MCF 10A (cell line): ENCODE measurements around the gene GLIS2. TPM values are rescaled to one million over a fixed set of nuclear protein-coding genes. Genes with fewer than 3 reads are reported as not detected.
"Not testable (repeated sequence)": the region's sequence is repeated elsewhere in the genome, so short reads cannot be mapped to it uniquely, and the experiment has no call there.

Experiments used
- BruUV-seq: library from RNA; stranded (reverse); fragments of 400-500 nt; replicated peaks from 2 replicates; lab custom pipeline; 2021; lab: Mats Ljungman, UMichigan
- CTCF ChIA-PET: fragments of 300-600 bp; sonication (Branson Sonifier 250); formaldehyde crosslinking; extraction: SDS; loops from one replicate; lab custom pipeline; 2021; ENCODE audit warnings: antibody characterized with exemption, inconsistent platforms; lab: Yijun Ruan, JAX
- POLR2A ChIA-PET: fragments of 300-600, 350-650 bp; sonication (Branson Sonifier 250); formaldehyde crosslinking; extraction: SDS; loops from one replicate; lab custom pipeline; 2020; ENCODE audit warnings: antibody characterized with exemption, inconsistent platforms; lab: Yijun Ruan, JAX
- DNase-seq: peaks from one replicate; pipeline ENCODE4 v3.0.0-alpha.2; 2018; ENCODE audit not compliant: unreplicated experiment
- H3K27ac Mint-ChIP-seq: one replicate; pipeline ENCODE4 v1.8.0; 2022; ENCODE audit warnings: mild to moderate bottlenecking, low read depth, mixed read lengths; ENCODE audit not compliant: unreplicated experiment
- H3K27me3 Mint-ChIP-seq: one replicate; pipeline ENCODE4 v1.8.0; 2022; ENCODE audit warnings: mixed read lengths; ENCODE audit not compliant: insufficient read depth, unreplicated experiment
- H3K36me3 Mint-ChIP-seq: one replicate; pipeline ENCODE4 v1.8.0; 2022; ENCODE audit warnings: mild to moderate bottlenecking, moderate library complexity, mixed read lengths; ENCODE audit not compliant: insufficient read depth, unreplicated experiment
- H3K4me1 Mint-ChIP-seq: one replicate; pipeline ENCODE4 v1.8.0; 2022; ENCODE audit warnings: mixed read lengths; ENCODE audit not compliant: insufficient read depth, unreplicated experiment
- H3K4me3 Mint-ChIP-seq: one replicate; pipeline ENCODE4 v1.8.0; 2022; ENCODE audit warnings: mild to moderate bottlenecking, moderate library complexity, mixed read lengths; ENCODE audit not compliant: unreplicated experiment
- H3K9me3 Mint-ChIP-seq: one replicate; pipeline ENCODE4 v1.8.0; 2022; ENCODE audit warnings: mixed read lengths; ENCODE audit not compliant: unreplicated experiment
- CTCF ChIP-seq: fragments of 200-600 bp; IDR thresholded peaks from one replicate; pipeline ENCODE4 v1.8.0; 2022; ENCODE audit warnings: antibody characterized with exemption, mild to moderate bottlenecking; ENCODE audit not compliant: unreplicated experiment
- intact Hi-C: fragments of 100-400 bp; cut with micrococcal nuclease; formaldehyde crosslinking; loops from 2 replicates; pipeline ENCODE4 v1.14.1; 2022
- total RNA-seq: library from RNA; stranded (reverse); gene quantifications from 2 replicates; pipeline ENCODE4 v1.2.3, GENCODE V29; 2022

GLIS2 gene
- total RNA-seq, 1 experiment from 2014 or later, result 14.7 TPM

- intact Hi-C loops, result no loop called here
- H3K4me1 Mint-ChIP-seq, result no peaks in the 10 kb centered on the region
- no peak for DNase-seq
- H3K9me3 Mint-ChIP-seq, result no peaks in the 10 kb centered on the region
- H3K36me3 Mint-ChIP-seq, result peaks cover 46% of the 10 kb centered on the region
- CTCF ChIA-PET, result interaction anchor here (1.3 to 3.5 kb wide), 5 partner anchors 9 to 60 kb away, joined by 3 to 20 read pairs (median 5); no protein-coding TSS in a partner anchor
- TF ChIP-seq CTCF, result no peak
- no peaks in the 10 kb centered on the region for H3K27me3 Mint-ChIP-seq
- H3K4me3 Mint-ChIP-seq, result no peak overlapping the region
- POLR2A ChIA-PET, result no interaction called here
- no TSS peak for BruUV-seq
- no peak overlapping the region for H3K27ac Mint-ChIP-seq
These were observed 24.6 kb downstream of the GLIS2 start for GRCh38 chr16:4340443-4340842.

- no TSS peak for BruUV-seq
- CTCF ChIA-PET, result interaction anchor here (0.6 to 3.5 kb wide), 7 partner anchors 9 to 62 kb away, joined by 3 to 20 read pairs (median 4); no protein-coding TSS in a partner anchor
- H3K4me3 Mint-ChIP-seq, result no peak overlapping the region
- no peak for TF ChIP-seq CTCF
- POLR2A ChIA-PET, result no interaction called here
- H3K4me1 Mint-ChIP-seq, result no peaks in the 10 kb centered on the region
- H3K36me3 Mint-ChIP-seq, result peaks cover 42% of the 10 kb centered on the region
- intact Hi-C loops, result no loop called here
- no peak for DNase-seq
- no peak overlapping the region for H3K27ac Mint-ChIP-seq
- no peaks in the 10 kb centered on the region for H3K27me3 Mint-ChIP-seq
- H3K9me3 Mint-ChIP-seq, result no peaks in the 10 kb centered on the region
These were observed 25.4 kb downstream of the GLIS2 start for GRCh38 chr16:4341250-4341649.

- no peak for TF ChIP-seq CTCF
- no TSS peak for BruUV-seq
- POLR2A ChIA-PET, result interaction anchor here (0.6 kb wide), 1 partner anchor 303 kb away, joined by 3 read pairs; no protein-coding TSS in a partner anchor
- peak overlapping the region; percentile 66 for H3K27ac Mint-ChIP-seq
- peaks cover 2% of the 10 kb centered on the region for H3K4me1 Mint-ChIP-seq
- H3K36me3 Mint-ChIP-seq, result peaks cover 30% of the 10 kb centered on the region
- CTCF ChIA-PET, result interaction anchor here (0.6 to 3.5 kb wide), 5 partner anchors 12 to 60 kb away, joined by 3 to 20 read pairs (median 4); no protein-coding TSS in a partner anchor
- no peak for DNase-seq
- intact Hi-C loops, result no loop called here
- no peaks in the 10 kb centered on the region for H3K27me3 Mint-ChIP-seq
- no peaks in the 10 kb centered on the region for H3K9me3 Mint-ChIP-seq
- H3K4me3 Mint-ChIP-seq, result no peak overlapping the region
These were observed 27.2 kb downstream of the GLIS2 start for GRCh38 chr16:4342866-4343744.

GRCh38 chr16:4344300-4344982 lies 28.6 kb downstream of the GLIS2 start:
- CTCF ChIA-PET, result interaction anchor here (3.4 kb wide), 1 partner anchor 56 kb away, joined by 11 read pairs; no protein-coding TSS in a partner anchor
- POLR2A ChIA-PET, DNase-seq, BruUV-seq, H3K4me3 Mint-ChIP-seq, intact Hi-C loops, H3K4me1 Mint-ChIP-seq, H3K27me3 Mint-ChIP-seq, H3K9me3 Mint-ChIP-seq: not testable (repeated sequence)
- Mint-ChIP-seq H3K27ac (peak overlapping the region; percentile 66), H3K36me3 (peaks cover 18% of the 10 kb centered on the region)
